ENCODE data around the gene IQCH. TPM values are rescaled to one million over a fixed set of nuclear protein-coding genes. Genes with fewer than 3 reads are reported as not detected.

Gene IQCH
- polyA plus RNA-seq, 1 of the 3 experiments (the other 2 are of a cell fraction), result 0.81 TPM

GRCh38 chr15:67480741-67481140, 226.2 kb downstream of the IQCH start:
- CTCF ChIA-PET, result no interaction called here
- H3K4me2 ChIP-seq, result no peak overlapping the region
- no peaks in the 10 kb centered on the region for H3F3A ChIP-seq (replicated peaks; ENCODE audit: insufficient read depth)
- no peak for DNase-seq
- POLR2A ChIA-PET, result no interaction called here
- no peaks in the 10 kb centered on the region for H3K79me2 ChIP-seq (ENCODE audit: insufficient read depth)
- TF ChIP-seq SIN3A (IDR thresholded peaks at IDR 0.05; ENCODE audit: borderline replicate concordance, low read depth, low read length), result no peak
- no peak for TF ChIP-seq FOSL2 (IDR thresholded peaks at IDR 0.05; ENCODE audit: borderline replicate concordance, low read depth)
- no peak for TF ChIP-seq NFIC (IDR thresholded peaks at IDR 0.05; ENCODE audit: borderline replicate concordance)
- TF ChIP-seq CHD2 (IDR thresholded peaks at IDR 0.05; ENCODE audit: low read length, partially characterized antibody), result no peak
- TF ChIP-seq TEAD4 (IDR thresholded peaks at IDR 0.05; ENCODE audit: borderline replicate concordance, insufficient read depth), result no peak
- no peak for TF ChIP-seq JUND (IDR thresholded peaks at IDR 0.05)
- no peak for TF ChIP-seq GATA2 (CRISPR knock-in tag; IDR thresholded peaks at IDR 0.05)
- no peak for TF ChIP-seq YY1 (IDR thresholded peaks at IDR 0.05; ENCODE audit: low read depth)
- TF ChIP-seq EZH2phosphoT487 (IDR thresholded peaks at IDR 0.05; ENCODE audit: borderline replicate concordance, low read depth), result no peak
- TF ChIP-seq RCOR1 (IDR thresholded peaks at IDR 0.05; ENCODE audit: low read length), result no peak
- no peak for TF ChIP-seq RAD21 (IDR thresholded peaks at IDR 0.05; ENCODE audit: low read length)
- TF ChIP-seq USF1 (IDR thresholded peaks at IDR 0.05; ENCODE audit: borderline replicate concordance, low read depth), result no peak
- TF ChIP-seq ELF1 (IDR thresholded peaks at IDR 0.05), result no peak
- no peak for TF ChIP-seq RFX5 (IDR thresholded peaks at IDR 0.05; ENCODE audit: low read length)
- no peak for TF ChIP-seq MEF2A (IDR thresholded peaks at IDR 0.05; ENCODE audit: borderline replicate concordance, low read depth)
- H3K4me1 ChIP-seq (ENCODE audit: control insufficient read depth in 1 of 2, insufficient read depth in 2 of 2, low read depth in 1 of 2, low read length in 1 of 2), result peaks cover 6% of the 10 kb centered on the region in 2 experiments; a peak in 2 of 4 replicates
- no peaks in the 10 kb centered on the region for H3K9me2 ChIP-seq
- H3K36me3 ChIP-seq (replicated peaks in 1 of 2; ENCODE audit: control insufficient read depth in 1 of 2, insufficient read depth in 2 of 2, low read length in 1 of 2), result no peaks in the 10 kb centered on the region
- no peak overlapping the region for H3K4me3 ChIP-seq (ENCODE audit: low read depth in 2 of 2, low read length in 1 of 2)
- no peak overlapping the region for H2AFZ ChIP-seq (ENCODE audit: low read depth)
- no peak overlapping the region for H3K9ac ChIP-seq
- 69% methylated on average over 1 of the region's 1 CpG for WGBS (ENCODE audit: low lambda C conversion rate)
- H3K9me3 ChIP-seq, result no peaks in the 10 kb centered on the region
- H3K27me3 ChIP-seq (ENCODE audit: insufficient read depth), result no peaks in the 10 kb centered on the region
- no peaks in the 10 kb centered on the region for H4K20me1 ChIP-seq (ENCODE audit: insufficient read depth)
- H3K27ac ChIP-seq (ENCODE audit: low read depth in 2 of 2, low read length in 1 of 2), result no peak overlapping the region

DNA sequence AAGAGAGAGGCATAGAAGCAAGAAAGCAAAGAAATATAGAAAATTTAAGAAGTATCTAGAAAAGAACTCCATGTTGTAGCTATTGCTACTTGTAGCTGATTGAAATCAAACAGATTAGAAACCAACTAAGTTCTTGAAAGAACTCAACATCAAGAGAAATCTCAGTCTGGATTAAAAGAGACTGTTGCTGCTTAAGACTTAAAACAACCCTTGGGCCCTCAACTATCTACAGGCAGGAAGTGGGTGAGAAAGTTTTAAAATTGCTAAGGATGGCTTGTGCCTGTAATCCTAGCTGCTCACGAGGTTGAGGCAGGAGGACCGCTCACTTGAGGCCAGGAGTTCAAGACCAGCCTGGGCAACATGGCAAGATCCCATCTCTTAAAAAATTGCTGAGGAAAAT, 227.1 kb downstream of the IQCH start:
- TF ChIP-seq MEF2A (IDR thresholded peaks at IDR 0.05; ENCODE audit: borderline replicate concordance, low read depth) (no peak), TCF12 (IDR thresholded peaks at IDR 0.05) (no peak), TAF1 (IDR thresholded peaks at IDR 0.05; ENCODE audit: borderline replicate concordance, low read depth, low read length) (no peak), RFX5 (IDR thresholded peaks at IDR 0.05; ENCODE audit: low read length) (no peak), CHD2 (IDR thresholded peaks at IDR 0.05; ENCODE audit: low read length, partially characterized antibody) (no peak), SMC3 (IDR thresholded peaks at IDR 0.05; ENCODE audit: low read depth, low read length) (no peak), SIN3A (IDR thresholded peaks at IDR 0.05; ENCODE audit: borderline replicate concordance, low read depth, low read length) (no peak)
- TF ChIP-seq, protein P1, sequence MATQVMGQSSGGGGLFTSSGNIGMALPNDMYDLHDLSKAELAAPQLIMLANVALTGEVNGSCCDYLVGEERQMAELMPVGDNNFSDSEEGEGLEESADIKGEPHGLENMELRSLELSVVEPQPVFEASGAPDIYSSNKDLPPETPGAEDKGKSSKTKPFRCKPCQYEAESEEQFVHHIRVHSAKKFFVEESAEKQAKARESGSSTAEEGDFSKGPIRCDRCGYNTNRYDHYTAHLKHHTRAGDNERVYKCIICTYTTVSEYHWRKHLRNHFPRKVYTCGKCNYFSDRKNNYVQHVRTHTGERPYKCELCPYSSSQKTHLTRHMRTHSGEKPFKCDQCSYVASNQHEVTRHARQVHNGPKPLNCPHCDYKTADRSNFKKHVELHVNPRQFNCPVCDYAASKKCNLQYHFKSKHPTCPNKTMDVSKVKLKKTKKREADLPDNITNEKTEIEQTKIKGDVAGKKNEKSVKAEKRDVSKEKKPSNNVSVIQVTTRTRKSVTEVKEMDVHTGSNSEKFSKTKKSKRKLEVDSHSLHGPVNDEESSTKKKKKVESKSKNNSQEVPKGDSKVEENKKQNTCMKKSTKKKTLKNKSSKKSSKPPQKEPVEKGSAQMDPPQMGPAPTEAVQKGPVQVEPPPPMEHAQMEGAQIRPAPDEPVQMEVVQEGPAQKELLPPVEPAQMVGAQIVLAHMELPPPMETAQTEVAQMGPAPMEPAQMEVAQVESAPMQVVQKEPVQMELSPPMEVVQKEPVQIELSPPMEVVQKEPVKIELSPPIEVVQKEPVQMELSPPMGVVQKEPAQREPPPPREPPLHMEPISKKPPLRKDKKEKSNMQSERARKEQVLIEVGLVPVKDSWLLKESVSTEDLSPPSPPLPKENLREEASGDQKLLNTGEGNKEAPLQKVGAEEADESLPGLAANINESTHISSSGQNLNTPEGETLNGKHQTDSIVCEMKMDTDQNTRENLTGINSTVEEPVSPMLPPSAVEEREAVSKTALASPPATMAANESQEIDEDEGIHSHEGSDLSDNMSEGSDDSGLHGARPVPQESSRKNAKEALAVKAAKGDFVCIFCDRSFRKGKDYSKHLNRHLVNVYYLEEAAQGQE (IDR thresholded peaks at IDR 0.05; ENCODE audit: low read depth, low read length), result no peak
- Histone ChIP-seq H3K9me2 (no peaks in the 10 kb centered on the region), H2AFZ (ENCODE audit: low read depth) (no peak overlapping the region), H3K4me3 (ENCODE audit: low read depth in 2 of 2, low read length in 1 of 2) (no peak overlapping the region), H3K9ac (no peak overlapping the region), H3K27me3 (ENCODE audit: insufficient read depth) (no peaks in the 10 kb centered on the region), H4K20me1 (ENCODE audit: insufficient read depth) (no peaks in the 10 kb centered on the region), H3K4me2 (no peak overlapping the region), H3K4me1 (ENCODE audit: control insufficient read depth in 1 of 2, insufficient read depth in 2 of 2, low read depth in 1 of 2, low read length in 1 of 2) (peaks cover 6% of the 10 kb centered on the region in 2 experiments; a peak in 2 of 4 replicates), H3K27ac (ENCODE audit: low read depth in 2 of 2, low read length in 1 of 2) (no peak overlapping the region), H3K79me2 (ENCODE audit: insufficient read depth) (no peaks in the 10 kb centered on the region), H3K9me3 (no peaks in the 10 kb centered on the region), H3F3A (replicated peaks; ENCODE audit: insufficient read depth) (no peaks in the 10 kb centered on the region), H3K36me3 (replicated peaks in 1 of 2; ENCODE audit: control insufficient read depth in 1 of 2, insufficient read depth in 2 of 2, low read length in 1 of 2) (no peaks in the 10 kb centered on the region)
- ChIA-PET POLR2A (no interaction called here), CTCF (no interaction called here)
- 73% methylated on average over 2 of the region's 2 CpGs for WGBS (ENCODE audit: low lambda C conversion rate)
- no peak for DNase-seq
